Measurements from ENCODE around the gene SMIM12.

Gene SMIM12

GRCh38 chr1:34887593-34887992 lies 28.0 kb upstream of the SMIM12 start:
- TF ChIP-seq POLR2AphosphoS5 (IDR thresholded peaks at IDR 0.05; ENCODE audit: low read depth, low read length): no peak
- TF ChIP-seq SIN3A (IDR thresholded peaks at IDR 0.05; ENCODE audit: borderline replicate concordance, insufficient read depth, low read length): no peak
- no peak for TF ChIP-seq TAF1 (IDR thresholded peaks at IDR 0.05; ENCODE audit: borderline replicate concordance, insufficient read depth, low read length)
- TF ChIP-seq REST (IDR thresholded peaks at IDR 0.05; ENCODE audit: insufficient read depth in 1 of 2, low read depth in 2 of 2, low read length in 2 of 2): no peak
- TF ChIP-seq FOXP2 (optimal IDR thresholded peaks at IDR 0.05; ENCODE audit: borderline replicate concordance, extremely low read depth, extremely low read length, insufficient read depth): no peak

- TF ChIP-seq TAF1 (IDR thresholded peaks at IDR 0.05; ENCODE audit: borderline replicate concordance, insufficient read depth, low read length) (no peak), POLR2AphosphoS5 (IDR thresholded peaks at IDR 0.05; ENCODE audit: low read depth, low read length) (no peak)
Observed at GRCh38 chr1:34885405-34886247, 26.1 kb upstream of the SMIM12 start.

GRCh38 chr1:34884961-34885360 lies 25.4 kb upstream of the SMIM12 start:
- TF ChIP-seq POLR2AphosphoS5 (IDR thresholded peaks at IDR 0.05; ENCODE audit: low read depth, low read length): no peak
- TF ChIP-seq SIN3A (IDR thresholded peaks at IDR 0.05; ENCODE audit: borderline replicate concordance, insufficient read depth, low read length): no peak
- no peak for TF ChIP-seq FOXP2 (optimal IDR thresholded peaks at IDR 0.05; ENCODE audit: borderline replicate concordance, extremely low read depth, extremely low read length, insufficient read depth)
- no peak for TF ChIP-seq TAF1 (IDR thresholded peaks at IDR 0.05; ENCODE audit: borderline replicate concordance, insufficient read depth, low read length)
- no peak for TF ChIP-seq REST (IDR thresholded peaks at IDR 0.05; ENCODE audit: insufficient read depth in 1 of 2, low read depth in 2 of 2, low read length in 2 of 2)

- no peak for TF ChIP-seq TAF1 (IDR thresholded peaks at IDR 0.05; ENCODE audit: borderline replicate concordance, insufficient read depth, low read length)
Observed at GRCh38 chr1:34884536-34884935, 25.0 kb upstream of the SMIM12 start.

- TF ChIP-seq TAF1 (IDR thresholded peaks at IDR 0.05; ENCODE audit: borderline replicate concordance, insufficient read depth, low read length) (no peak), SIN3A (IDR thresholded peaks at IDR 0.05; ENCODE audit: borderline replicate concordance, insufficient read depth, low read length) (no peak), POLR2AphosphoS5 (IDR thresholded peaks at IDR 0.05; ENCODE audit: low read depth, low read length) (no peak), FOXP2 (optimal IDR thresholded peaks at IDR 0.05; ENCODE audit: borderline replicate concordance, extremely low read depth, extremely low read length, insufficient read depth) (no peak), REST (IDR thresholded peaks at IDR 0.05; ENCODE audit: insufficient read depth in 1 of 2, low read depth in 2 of 2, low read length in 2 of 2) (no peak)
Observed at GRCh38 chr1:34879230-34879629, 19.7 kb upstream of the SMIM12 start.

GRCh38 chr1:34876406-34876805 lies 16.9 kb upstream of the SMIM12 start:
- TF ChIP-seq FOXP2 (optimal IDR thresholded peaks at IDR 0.05; ENCODE audit: borderline replicate concordance, extremely low read depth, extremely low read length, insufficient read depth): no peak
- TF ChIP-seq SIN3A (IDR thresholded peaks at IDR 0.05; ENCODE audit: borderline replicate concordance, insufficient read depth, low read length): no peak
- TF ChIP-seq REST (IDR thresholded peaks at IDR 0.05; ENCODE audit: insufficient read depth in 1 of 2, low read depth in 2 of 2, low read length in 2 of 2): no peak
- TF ChIP-seq POLR2AphosphoS5 (IDR thresholded peaks at IDR 0.05; ENCODE audit: low read depth, low read length): no peak
- no peak for TF ChIP-seq TAF1 (IDR thresholded peaks at IDR 0.05; ENCODE audit: borderline replicate concordance, insufficient read depth, low read length)

Data from PFSK-1 (cell line).